Sciatic nerve (tissue), 2 donors: ENCODE measurements around the gene RARS2. TPM values are rescaled to one million over a fixed set of nuclear protein-coding genes. Genes with fewer than 3 reads are reported as not detected.
"Not testable (repeated sequence)": the region's sequence is repeated elsewhere in the genome, so short reads cannot be mapped to it uniquely, and the experiment has no call there.

ENCODE experiments used
- ATAC-seq: fragments of 200-7000 bp; cut with Tn5 transposase; one replicate; pipeline ENCODE4 v1.9.1; 2020; ENCODE audit warnings: mild to moderate bottlenecking, moderate library complexity
- DNase-seq: peaks from one replicate; pipeline ENCODE4 v3.0.0-alpha.2; 2020; ENCODE audit warnings: low spot score
- intact Hi-C: fragments of 100-400 bp; cut with DNase I; formaldehyde crosslinking; loops from one replicate; pipeline ENCODE4 v1.14.2; 2022
- total RNA-seq: library from RNA; stranded (reverse); fragmentation: NEBNext Ultra II Directional; extraction: Animal tissue kit (Norgen Biotek cat#: 25700); gene quantifications from one replicate; pipeline ENCODE4 v1.2.1, GENCODE V29; 2021
- donor health status: DM: no; HTN: no; CAD: no.
- donor health status: DM: no; HTN: no; CAD: no.

RARS2 gene, protein sequence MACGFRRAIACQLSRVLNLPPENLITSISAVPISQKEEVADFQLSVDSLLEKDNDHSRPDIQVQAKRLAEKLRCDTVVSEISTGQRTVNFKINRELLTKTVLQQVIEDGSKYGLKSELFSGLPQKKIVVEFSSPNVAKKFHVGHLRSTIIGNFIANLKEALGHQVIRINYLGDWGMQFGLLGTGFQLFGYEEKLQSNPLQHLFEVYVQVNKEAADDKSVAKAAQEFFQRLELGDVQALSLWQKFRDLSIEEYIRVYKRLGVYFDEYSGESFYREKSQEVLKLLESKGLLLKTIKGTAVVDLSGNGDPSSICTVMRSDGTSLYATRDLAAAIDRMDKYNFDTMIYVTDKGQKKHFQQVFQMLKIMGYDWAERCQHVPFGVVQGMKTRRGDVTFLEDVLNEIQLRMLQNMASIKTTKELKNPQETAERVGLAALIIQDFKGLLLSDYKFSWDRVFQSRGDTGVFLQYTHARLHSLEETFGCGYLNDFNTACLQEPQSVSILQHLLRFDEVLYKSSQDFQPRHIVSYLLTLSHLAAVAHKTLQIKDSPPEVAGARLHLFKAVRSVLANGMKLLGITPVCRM
- total RNA-seq, result 31.9 TPM

DNA sequence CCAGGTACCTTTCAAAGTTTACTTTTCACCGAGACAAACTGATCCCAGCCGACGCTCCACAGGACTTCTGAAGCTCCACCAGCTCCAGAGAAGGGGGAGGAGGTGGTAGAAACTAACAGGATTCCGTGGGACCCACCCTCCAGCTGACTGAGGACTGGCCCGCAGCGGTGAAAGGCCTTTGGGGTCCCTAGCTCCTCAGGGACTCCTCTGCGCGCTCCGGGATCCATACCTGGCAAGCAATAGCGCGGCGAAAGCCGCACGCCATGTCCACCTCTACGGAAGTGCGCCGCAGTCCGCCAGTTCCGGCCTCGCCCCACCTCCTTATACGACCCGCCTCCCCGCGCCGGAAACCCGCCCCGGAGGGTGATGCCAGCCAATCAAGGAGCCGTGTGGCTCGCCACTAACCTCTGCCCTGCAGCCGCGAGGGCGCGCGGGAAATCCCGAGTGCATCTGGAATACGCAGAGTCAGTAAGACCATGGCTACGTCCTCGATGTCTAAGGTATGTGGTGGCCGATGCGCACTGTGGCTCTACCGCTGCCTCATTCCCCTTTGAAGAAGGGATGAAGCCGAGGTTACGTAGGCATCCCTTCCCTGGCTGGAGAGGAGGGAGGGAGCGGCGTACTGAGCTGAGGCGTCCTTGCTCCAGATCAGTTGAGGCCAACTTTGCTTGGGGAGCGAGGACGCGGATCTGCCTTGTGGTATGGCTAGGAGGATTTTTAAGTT is at the start of gene RARS2, which contains the start of gene ORC3:
RARS2 (minus strand) TSS at position 295 of the 724 bp plus-strand sequence; CDS start at position 265, 30 bp downstream.
ORC3 (plus strand) TSS at position 443 of the 724 bp plus-strand sequence; CDS start at position 477, 34 bp downstream.
- intact Hi-C loops, result no loop called here
- peak; percentile 98 for DNase-seq

DNA sequence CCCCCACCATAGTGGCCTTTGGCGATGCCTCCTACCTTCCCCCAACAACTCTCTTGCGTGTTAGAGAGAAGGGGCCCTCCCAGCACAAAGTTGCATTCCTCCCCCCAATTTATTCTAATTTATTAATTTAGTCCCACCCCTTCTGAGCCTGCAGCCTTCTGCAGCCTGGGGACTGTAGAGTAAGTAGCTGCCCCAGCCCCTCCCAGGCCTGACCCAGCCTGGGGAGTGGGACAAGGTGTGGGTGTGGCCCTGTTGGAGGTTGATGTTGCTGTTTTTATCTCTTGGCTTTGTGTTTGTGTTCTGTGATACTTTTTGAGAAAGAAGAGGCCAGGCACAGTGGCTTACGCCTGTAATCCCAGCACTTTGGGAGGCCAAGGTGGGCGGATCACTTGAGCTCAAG is 49.6 kb upstream of the RARS2 start:
- DNase-seq (no peak), ATAC-seq (no peak)
- intact Hi-C loops, result no loop called here

More for the DNA sequence above, at the start of gene RARS2, which contains the start of gene ORC3:
- peak; percentile 100 for ATAC-seq

DNA sequence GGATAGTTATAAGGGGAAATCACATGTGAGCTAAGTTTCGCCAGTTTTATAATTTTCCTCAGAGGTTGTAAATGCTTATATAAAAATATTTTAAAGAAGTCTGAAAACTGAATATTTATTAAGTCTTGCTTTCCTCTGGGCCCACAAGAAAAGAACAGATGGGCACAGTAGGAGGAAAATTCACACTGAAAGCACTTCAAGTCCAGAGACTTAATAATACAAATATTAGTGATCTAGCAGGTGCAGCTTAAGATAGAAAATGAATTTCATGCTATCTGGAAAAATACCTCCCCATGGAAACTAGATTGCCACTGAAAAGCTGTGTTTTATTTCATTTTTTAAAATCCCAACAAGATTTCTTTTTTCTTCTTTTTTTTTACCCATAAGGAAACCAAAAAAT is 47.3 kb upstream of the RARS2 start:
- DNase-seq (no peak), ATAC-seq (no peak)
- intact Hi-C loops, result no loop called here

DNA sequence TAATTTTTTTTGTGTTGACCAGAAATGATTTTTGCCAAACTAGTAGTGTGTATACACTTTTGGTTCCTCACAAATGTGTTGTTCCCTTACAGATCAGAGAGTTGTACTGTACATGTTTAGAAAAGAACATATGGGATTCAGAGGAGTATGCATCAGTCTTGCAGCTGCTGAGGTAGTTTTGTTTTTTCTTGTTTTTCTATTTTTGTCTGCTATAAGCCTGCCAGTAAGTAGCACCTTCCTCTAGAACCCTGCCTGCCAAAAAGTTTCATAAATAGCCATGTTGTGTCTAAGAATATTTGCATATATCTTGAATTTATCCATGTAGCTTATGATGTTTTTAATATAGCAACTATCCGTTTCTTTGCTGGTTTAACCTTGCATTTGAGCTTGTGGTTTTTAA is 46.5 kb upstream of the RARS2 start:
- intact Hi-C loops, result no loop called here
- ATAC-seq (no peak), DNase-seq (no peak)

DNA sequence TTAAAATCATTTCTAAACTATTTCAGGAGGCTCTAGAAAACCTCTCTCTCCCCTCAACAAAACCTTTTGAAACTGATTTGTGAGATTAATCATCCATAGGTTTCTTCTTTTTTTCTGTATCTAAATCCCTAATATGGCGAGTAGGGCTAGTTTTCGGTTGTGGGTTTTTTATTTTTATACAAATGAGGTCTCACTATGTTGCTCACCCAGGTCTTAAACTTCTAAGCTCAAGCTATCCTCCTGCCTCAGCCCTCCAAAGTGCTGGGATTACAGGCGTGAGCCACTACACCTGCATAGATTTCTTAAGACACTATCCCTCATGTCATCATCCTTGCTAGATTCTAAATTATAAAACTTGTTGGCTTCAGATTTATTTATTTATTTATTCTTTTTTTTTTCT is 44.1 kb upstream of the RARS2 start:
- DNase-seq, result no peak
- ATAC-seq, result no peak
- intact Hi-C loops, result no loop called here

DNA sequence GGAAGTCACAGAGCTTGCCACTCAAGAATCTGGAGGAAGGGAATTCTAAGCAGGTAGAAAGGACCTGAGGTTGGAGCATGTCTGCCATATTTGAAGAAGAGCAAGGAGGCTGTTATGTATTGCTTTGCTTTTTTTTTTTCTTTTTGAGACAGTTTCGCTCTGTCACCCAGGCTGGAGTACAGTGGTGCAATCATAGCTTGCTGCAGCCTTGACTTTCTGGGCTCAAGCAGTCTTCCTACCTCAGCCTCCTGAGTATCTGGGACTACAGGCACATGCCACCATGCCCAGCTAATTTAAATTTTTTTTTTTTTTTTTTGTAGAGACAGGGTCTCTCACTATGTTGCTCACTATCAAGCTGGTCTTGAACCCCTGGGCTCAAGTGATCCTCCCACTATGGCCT is 41.0 kb upstream of the RARS2 start:
- DNase-seq, result no peak
- ATAC-seq, result no peak
- intact Hi-C loops, result no loop called here

DNA sequence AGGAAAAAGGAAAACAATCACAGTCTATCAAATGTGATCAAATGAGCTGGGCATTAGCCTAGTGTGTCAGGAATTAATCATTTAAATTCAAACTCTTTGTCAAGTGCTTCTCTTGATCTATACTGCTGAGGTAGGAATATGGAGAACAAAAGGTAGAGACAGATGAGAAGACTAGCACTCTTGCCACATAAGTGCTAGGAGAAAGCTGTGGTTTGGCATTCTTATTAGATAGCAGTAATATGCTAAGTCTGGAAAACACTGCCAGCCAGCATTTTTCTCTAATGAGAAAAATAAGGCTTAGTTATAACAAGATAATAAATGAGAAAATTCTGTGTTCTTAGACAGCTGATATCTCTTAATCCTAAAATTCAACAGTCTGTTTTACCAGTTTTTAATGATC is 39.1 kb upstream of the RARS2 start:
- DNase-seq (no peak), ATAC-seq (no peak)
- intact Hi-C loops, result no loop called here

DNA sequence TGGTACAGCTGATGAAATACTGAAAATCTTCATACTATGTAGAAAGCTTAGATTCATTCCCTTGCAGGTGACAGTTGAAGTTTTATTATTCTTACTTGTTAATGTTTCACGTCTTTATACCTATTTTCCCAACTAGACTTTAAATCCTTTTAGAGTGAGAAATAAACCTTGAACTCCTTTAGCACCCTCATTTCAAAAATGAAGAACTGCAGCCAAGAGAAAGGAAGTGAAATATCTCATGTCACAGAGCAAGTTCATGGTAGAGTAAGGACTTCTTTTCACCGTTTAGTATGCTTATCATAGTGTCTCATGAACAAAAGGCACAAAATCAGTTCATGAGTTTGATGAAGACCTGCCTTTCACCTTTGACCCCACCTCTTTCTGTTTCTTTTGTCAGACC is 38.6 kb upstream of the RARS2 start:
- ATAC-seq (no peak), DNase-seq (no peak)
- intact Hi-C loops, result no loop called here

DNA sequence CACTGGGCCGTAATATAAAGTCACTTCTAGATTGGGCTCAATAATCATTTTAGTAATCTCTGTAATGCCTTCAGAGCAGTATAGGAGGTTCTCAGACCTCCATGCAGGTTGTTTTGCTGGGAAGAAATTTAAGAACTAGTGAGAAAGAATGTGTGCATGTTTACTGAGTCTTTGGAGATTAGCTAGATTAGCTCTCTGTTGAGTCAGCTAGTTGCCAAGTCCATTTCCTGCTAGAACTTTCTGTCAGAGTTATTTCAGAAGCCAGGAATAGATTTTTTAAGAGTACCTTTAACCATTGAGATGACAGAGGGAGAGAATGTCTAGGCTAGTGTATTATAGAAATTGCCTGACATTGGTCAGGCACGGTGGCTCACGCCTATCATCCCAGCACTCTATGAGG is 33.5 kb upstream of the RARS2 start:
- DNase-seq (no peak), ATAC-seq (no peak)
- intact Hi-C loops, result no loop called here

DNA sequence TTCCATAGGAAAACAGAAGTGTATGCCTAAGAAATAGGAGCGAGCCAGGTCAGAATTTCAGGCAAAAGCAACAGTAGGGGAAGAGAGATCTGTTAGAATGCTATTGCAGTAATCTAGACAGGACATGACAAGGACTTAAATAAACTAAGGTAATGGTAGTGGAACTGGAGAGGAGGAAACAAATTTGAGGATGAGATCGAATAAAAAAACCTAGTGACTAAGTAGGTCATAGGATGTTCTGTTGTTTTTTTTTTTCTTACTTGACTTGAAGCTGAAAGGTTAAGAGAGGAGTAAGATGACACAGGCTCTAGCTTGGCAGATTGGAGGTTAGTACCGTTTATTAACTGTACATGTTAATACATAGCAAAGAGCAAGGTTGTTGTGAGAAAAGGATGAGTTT is 28.7 kb upstream of the RARS2 start:
- ATAC-seq, result no peak
- intact Hi-C loops, result no loop called here
- DNase-seq, result no peak

DNA sequence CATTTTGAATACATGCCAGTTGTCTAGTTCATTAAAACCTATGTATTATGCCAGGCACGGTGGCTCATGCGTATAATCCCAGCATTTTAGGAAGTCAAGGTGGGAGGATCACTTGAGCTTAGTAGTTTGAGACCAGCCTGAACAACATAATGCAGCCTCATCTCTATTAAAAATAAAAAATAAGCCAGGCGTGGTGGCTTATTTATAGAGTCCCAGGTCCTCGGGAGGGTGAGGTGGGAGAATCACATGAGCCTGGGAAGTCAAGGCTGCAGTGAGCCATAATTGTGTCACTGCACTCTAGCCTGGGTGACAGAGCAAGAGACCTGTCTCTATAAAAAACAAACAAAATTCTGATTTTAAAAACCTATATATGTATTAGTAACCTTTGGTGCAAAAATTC is 27.6 kb upstream of the RARS2 start:
- intact Hi-C loops, result no loop called here
- DNase-seq, result no peak
- no peak for ATAC-seq

DNA sequence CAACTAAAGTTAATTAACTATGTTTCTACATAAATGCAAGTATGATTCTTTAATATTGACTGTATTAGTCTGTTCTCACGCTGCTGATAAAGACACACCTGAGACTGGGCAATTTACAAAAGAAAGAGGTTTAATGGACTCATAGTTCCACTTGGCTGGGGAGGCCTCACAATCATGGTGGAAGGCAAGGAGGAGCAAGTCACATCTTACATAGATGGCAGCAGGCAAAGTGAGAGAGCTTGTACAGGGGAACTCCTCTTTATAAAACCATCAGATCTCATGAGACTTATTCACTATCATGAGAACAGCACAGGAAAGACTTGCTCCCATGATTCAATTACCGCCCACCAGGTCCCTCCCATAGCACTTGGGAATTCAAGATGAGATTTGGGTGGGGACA is 23.2 kb upstream of the RARS2 start:
- intact Hi-C loops, ATAC-seq, DNase-seq: not testable (repeated sequence)

DNA sequence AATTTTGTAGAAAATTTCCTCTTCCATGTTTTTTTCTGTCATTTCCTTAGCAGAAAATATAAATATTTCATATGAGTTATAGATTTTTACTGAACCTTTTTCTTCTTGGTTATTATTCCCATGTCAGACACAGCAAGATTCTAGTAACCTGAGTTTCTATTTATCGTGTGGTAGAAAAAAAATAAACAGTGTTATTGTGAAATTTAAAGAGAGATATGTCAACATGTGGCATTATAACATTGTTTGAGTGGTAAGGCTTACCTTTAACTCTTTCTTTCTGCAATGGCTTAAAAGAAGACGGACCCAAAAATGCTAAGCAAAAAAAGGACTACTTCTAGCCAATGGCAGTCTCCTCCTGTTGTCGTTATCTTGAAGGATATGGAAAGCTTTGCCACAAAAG is 19.0 kb upstream of the RARS2 start:
- ATAC-seq (no peak), DNase-seq (no peak)

DNA sequence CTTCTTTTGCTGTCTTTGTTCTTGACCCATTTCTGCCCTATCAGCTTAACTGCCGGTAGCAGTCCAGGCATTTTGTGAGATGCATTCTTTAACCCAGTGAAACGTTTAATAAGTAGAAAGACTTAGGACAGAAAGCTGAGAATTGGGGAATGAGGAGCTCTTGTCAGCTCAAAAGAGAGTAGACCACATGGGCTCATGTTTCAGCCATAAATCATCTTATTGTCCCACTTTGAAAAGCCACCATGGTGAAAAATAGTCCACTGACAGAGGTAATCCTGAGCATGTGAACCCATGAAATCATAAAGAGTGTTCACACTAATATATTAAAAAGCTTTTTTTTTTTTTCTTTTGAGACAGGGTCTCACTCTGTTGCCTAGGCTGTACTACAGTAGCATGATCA is 16.4 kb upstream of the RARS2 start:
- ATAC-seq (no peak), DNase-seq (no peak)
- intact Hi-C loops, result no loop called here

More for the DNA sequence above, 19.0 kb upstream of the RARS2 start:
- intact Hi-C loops, result no loop called here

DNA sequence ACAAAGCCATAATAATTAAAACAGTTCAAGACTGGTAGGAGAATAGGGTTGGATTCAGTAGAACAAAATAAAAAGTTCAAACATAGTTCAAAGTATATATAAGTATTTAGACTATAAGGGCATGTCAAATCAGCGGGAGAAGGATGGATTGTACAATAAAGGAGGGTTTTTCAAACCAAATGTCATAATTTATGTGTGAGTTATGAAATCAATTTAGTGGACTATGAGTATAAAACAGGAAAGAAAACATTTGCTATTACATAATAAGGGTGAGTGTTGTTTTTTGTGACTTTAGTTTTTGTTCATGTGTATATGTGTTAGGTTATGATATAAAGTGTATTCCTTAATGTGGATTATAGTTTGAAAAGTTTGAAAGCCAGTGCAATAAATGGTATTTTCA is 10.8 kb upstream of the RARS2 start:
- no peak for ATAC-seq
- DNase-seq, result no peak
- intact Hi-C loops, result no loop called here

DNA sequence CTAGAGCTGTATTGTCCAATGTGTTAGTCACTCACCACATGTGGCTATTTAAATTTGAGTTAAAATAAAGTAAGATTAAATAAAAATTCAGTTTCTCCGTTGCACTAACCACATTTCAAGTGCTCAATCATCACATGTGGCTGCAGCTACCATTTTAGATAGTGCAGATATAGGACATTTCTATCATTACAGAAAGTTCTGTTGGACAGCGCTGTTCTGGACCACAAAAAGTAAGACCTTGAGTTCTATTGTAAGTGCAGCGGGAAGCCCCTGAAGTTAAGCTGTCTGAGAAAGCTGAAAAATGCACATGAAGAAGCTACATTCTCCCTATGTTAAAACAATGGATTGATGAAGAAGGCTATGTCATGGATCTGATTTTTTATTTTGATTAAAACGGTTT is 1.2 kb upstream of the RARS2 start:
- intact Hi-C loops, result no loop called here
- no peak for DNase-seq
- no peak for ATAC-seq

DNA sequence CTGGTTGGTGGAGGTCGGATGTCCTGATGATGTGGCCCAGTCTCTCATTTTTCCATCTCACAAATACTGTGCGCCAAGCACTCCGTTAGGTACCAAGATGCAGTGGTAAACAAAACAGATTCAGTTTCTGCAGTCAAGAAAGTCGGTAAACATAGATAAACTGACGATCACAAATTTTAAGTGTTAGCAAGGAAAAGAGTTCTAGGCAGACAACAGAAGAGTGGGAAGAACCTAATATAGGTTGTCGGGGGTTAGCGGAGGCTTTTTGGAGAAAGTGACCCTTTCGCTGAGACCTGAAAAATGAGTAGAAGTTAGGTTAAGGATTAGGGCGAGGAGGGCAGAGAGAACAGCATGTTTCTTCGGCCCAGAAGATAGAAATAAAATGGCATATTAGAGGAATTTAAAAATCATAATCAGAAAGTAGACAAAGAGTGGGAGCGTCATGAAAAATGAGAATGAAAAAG is 662 bp upstream of the RARS2 start:
- intact Hi-C loops, result no loop called here
- no peak for ATAC-seq
- no peak for DNase-seq

DNA sequence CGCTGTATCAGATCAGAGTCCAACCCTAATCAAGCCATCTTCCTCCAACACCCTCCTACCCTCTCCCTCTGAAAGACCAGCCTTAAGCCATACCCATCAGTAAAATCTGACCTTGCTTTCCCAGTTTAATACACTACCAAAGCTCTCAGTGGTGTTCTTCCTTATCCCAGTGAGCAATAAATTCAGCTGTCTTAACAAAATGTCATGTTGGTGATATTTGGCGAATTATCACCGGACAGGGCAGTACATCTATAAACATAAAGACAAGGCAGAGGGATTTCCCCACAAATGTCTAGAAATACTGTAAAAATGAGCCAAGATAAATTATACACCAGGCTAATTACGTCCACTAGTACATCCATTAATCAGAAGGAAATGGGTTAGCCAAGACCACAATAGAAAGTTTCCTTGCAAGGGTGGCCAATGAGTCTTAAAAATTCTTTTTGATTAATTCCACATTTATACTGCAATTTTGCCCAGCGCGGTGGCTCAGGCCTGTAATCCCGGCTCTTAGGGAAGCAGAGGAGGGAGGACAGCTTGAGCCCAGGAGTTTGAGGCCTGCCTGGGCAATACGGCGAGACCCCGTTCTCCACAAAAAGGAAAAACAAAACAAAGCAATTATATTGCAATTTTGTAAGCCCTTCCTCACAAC is 905 bp downstream of the RARS2 start:
- peak; percentile 13 for ATAC-seq
- intact Hi-C loops, result no loop called here

DNA sequence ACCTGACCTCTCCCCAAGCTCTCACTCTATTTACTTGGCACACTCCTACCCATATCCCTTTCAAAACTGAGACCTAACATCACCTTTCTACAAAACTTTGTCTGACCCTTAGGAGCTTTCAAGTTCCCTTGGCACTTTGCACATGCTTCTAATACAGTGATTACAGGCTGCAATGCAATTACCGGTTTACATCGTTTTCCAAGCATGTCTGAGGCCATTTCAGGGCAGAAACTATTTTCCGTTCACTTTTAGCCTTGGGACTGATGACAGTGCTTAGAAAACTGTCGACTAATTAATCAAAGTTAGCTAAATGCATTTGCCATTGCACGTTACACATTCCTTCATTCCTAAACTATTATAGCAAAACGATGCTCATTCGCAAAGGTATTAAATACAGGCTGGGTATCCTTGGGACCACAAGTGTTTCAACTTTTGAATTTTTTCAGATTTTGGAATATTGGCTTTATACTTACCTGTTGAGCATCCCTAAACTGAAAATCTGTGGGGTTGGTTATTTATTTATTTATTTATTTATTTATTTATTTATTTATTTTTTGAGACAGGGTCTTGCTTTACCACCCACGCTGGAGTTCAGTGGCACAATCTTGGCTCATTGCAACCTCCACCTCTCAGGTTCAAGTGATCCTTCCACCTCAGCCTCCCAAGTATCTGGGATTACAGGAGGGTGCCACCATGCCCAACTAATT is 3.3 kb downstream of the RARS2 start:
- intact Hi-C loops, result no loop called here
- ATAC-seq (no peak), DNase-seq (no peak)

More for the DNA sequence above, 905 bp downstream of the RARS2 start:
- DNase-seq, result no peak
